ENCODE results near the gene HIRA.

Gene HIRA

DNA sequence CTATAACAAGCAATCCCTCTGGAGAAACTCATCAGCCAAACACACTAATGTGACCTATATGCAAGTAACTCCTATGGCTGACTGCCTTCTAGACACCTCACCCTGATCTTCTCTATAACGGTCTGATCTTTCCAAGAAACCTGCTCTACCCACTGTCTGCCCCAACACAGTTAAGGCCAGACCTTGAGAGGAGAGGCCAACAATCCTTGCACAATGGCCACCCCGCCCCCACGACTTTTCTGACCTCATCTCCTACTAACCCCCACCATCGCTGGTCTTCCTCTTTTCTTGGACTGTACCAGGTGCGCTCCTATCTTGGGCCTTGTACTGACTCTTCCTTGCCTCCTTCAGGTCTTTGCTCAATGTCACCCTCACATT is 12.5 kb downstream of the HIRA start:
- Histone ChIP-seq H3K27me3 (replicated peaks in 2 of 5; ENCODE audit: control insufficient read depth in 4 of 5, insufficient read depth in 5 of 5, low read length in 4 of 5) (no peaks in the 10 kb centered on the region), H3K9me3 (ENCODE audit: control extremely low read depth in 1 of 5, control insufficient read depth in 4 of 5, insufficient read depth in 2 of 5, low read depth in 1 of 5, low read length in 4 of 5) (no peaks in the 10 kb centered on the region), H3K4me1 (ENCODE audit: control extremely low read depth in 1 of 4, control insufficient read depth in 4 of 4, insufficient read depth in 4 of 4, low read length in 3 of 4) (peaks cover 7 to 18% (median 13%) of the 10 kb centered on the region in 4 experiments), H3K4me3 (ENCODE audit: control insufficient read depth in 1 of 7, extremely low read depth in 1 of 7, insufficient read depth in 4 of 7, low read depth in 2 of 7, low read length in 6 of 7) (no peak overlapping the region), H3K27ac (ENCODE audit: insufficient read depth in 1 of 2, low read depth in 1 of 2, low read length in 2 of 2, poor library complexity in 1 of 2, severe bottlenecking in 2 of 2) (peak overlapping the region in 1 of 2 experiments; percentile 70), H3K36me3 (ENCODE audit: control insufficient read depth in 4 of 4, insufficient read depth in 4 of 4, low read length in 3 of 4) (peaks cover 0 to 4% (median 1%) of the 10 kb centered on the region in 4 experiments)
- WGBS (ENCODE audit: insufficient coverage) = 91% methylated on average over 5 of the region's 5 CpGs
- ChIA-PET CTCF (no interaction called here), POLR2A (no interaction called here)
- peak in 2 of 3 donors; percentile 20 to 35 for DNase-seq

GRCh38 chr22:19412923-19413322 is 18.6 kb downstream of the HIRA start:
- Histone ChIP-seq H3K9me3 (ENCODE audit: control extremely low read depth in 1 of 5, control insufficient read depth in 4 of 5, insufficient read depth in 2 of 5, low read depth in 1 of 5, low read length in 4 of 5) (no peaks in the 10 kb centered on the region), H3K4me1 (ENCODE audit: control extremely low read depth in 1 of 4, control insufficient read depth in 4 of 4, insufficient read depth in 4 of 4, low read length in 3 of 4) (no peaks in the 10 kb centered on the region), H3K4me3 (ENCODE audit: control insufficient read depth in 1 of 7, extremely low read depth in 1 of 7, insufficient read depth in 4 of 7, low read depth in 2 of 7, low read length in 6 of 7) (no peak overlapping the region), H3K36me3 (ENCODE audit: control insufficient read depth in 4 of 4, insufficient read depth in 4 of 4, low read length in 3 of 4) (peaks cover 2 to 33% (median 23%) of the 10 kb centered on the region in 4 experiments), H3K27me3 (replicated peaks in 2 of 5; ENCODE audit: control insufficient read depth in 4 of 5, insufficient read depth in 5 of 5, low read length in 4 of 5) (no peaks in the 10 kb centered on the region), H3K27ac (ENCODE audit: insufficient read depth in 1 of 2, low read depth in 1 of 2, low read length in 2 of 2, poor library complexity in 1 of 2, severe bottlenecking in 2 of 2) (no peak overlapping the region)
- no peak for DNase-seq
- 100% methylated on average over 4 of the region's 4 CpGs for WGBS (ENCODE audit: insufficient coverage)
- POLR2A ChIA-PET = no interaction called here
- CTCF ChIA-PET = no interaction called here

DNA sequence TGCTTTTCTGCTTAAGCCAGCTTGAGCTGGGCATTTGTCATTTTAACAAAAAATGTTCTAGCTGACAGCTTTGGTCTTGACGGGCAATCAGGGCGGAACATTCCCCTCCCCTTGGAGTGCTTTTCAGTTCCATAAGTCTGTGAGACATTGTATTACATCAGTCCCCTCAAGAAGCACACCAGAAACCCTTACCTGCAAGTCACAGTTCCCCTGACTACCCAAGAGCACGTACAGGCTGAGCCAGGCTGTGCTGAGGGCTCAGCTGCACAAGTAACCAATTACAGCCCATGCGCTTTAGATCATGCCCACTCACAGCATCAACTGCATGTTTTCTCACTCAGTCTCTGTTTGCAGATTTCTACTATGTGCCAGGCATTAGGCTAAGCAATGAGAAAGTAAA is 19.1 kb downstream of the HIRA start:
- 97% methylated on average over 4 of the region's 4 CpGs for WGBS (ENCODE audit: insufficient coverage)
- ChIA-PET CTCF (interaction anchor here (0.8 kb wide), 1 partner anchor 15 kb away, joined by 3 read pairs; no protein-coding TSS in a partner anchor), POLR2A (no interaction called here)
- Histone ChIP-seq H3K27me3 (replicated peaks in 2 of 5; ENCODE audit: control insufficient read depth in 4 of 5, insufficient read depth in 5 of 5, low read length in 4 of 5) (no peaks in the 10 kb centered on the region), H3K4me3 (ENCODE audit: control insufficient read depth in 1 of 7, extremely low read depth in 1 of 7, insufficient read depth in 4 of 7, low read depth in 2 of 7, low read length in 6 of 7) (no peak overlapping the region), H3K36me3 (ENCODE audit: control insufficient read depth in 4 of 4, insufficient read depth in 4 of 4, low read length in 3 of 4) (peaks cover 3 to 37% (median 27%) of the 10 kb centered on the region in 4 experiments), H3K27ac (ENCODE audit: insufficient read depth in 1 of 2, low read depth in 1 of 2, low read length in 2 of 2, poor library complexity in 1 of 2, severe bottlenecking in 2 of 2) (no peak overlapping the region), H3K9me3 (ENCODE audit: control extremely low read depth in 1 of 5, control insufficient read depth in 4 of 5, insufficient read depth in 2 of 5, low read depth in 1 of 5, low read length in 4 of 5) (no peaks in the 10 kb centered on the region), H3K4me1 (ENCODE audit: control extremely low read depth in 1 of 4, control insufficient read depth in 4 of 4, insufficient read depth in 4 of 4, low read length in 3 of 4) (no peaks in the 10 kb centered on the region)
- DNase-seq = no peak

- no peaks in the 10 kb centered on the region for H3K27me3 ChIP-seq (replicated peaks in 2 of 5; ENCODE audit: control insufficient read depth in 4 of 5, insufficient read depth in 5 of 5, low read length in 4 of 5)
- no peaks in the 10 kb centered on the region for H3K4me1 ChIP-seq (ENCODE audit: control extremely low read depth in 1 of 4, control insufficient read depth in 4 of 4, insufficient read depth in 4 of 4, low read length in 3 of 4)
- CTCF ChIA-PET = interaction anchor here (0.8 to 2.0 kb wide), 3 partner anchors 9 to 16 kb away, joined by 3 to 6 read pairs (median 4); no protein-coding TSS in a partner anchor
- DNase-seq = no peak
- WGBS (ENCODE audit: insufficient coverage) = 100% methylated on average over 1 of the region's 1 CpG
- no peak overlapping the region for H3K27ac ChIP-seq (ENCODE audit: insufficient read depth in 1 of 2, low read depth in 1 of 2, low read length in 2 of 2, poor library complexity in 1 of 2, severe bottlenecking in 2 of 2)
- H3K4me3 ChIP-seq (ENCODE audit: control insufficient read depth in 1 of 7, extremely low read depth in 1 of 7, insufficient read depth in 4 of 7, low read depth in 2 of 7, low read length in 6 of 7) = no peak overlapping the region
- peaks cover 9 to 43% (median 32%) of the 10 kb centered on the region in 4 experiments for H3K36me3 ChIP-seq (ENCODE audit: control insufficient read depth in 4 of 4, insufficient read depth in 4 of 4, low read length in 3 of 4)
- POLR2A ChIA-PET = no interaction called here
- no peaks in the 10 kb centered on the region for H3K9me3 ChIP-seq (ENCODE audit: control extremely low read depth in 1 of 5, control insufficient read depth in 4 of 5, insufficient read depth in 2 of 5, low read depth in 1 of 5, low read length in 4 of 5)
Measured at GRCh38 chr22:19411690-19412045, 19.9 kb downstream of the HIRA start.

- Histone ChIP-seq H3K27me3 (replicated peaks in 2 of 5; ENCODE audit: control insufficient read depth in 4 of 5, insufficient read depth in 5 of 5, low read length in 4 of 5) (no peaks in the 10 kb centered on the region), H3K36me3 (ENCODE audit: control insufficient read depth in 4 of 4, insufficient read depth in 4 of 4, low read length in 3 of 4) (peaks cover 9 to 48% (median 34%) of the 10 kb centered on the region in 4 experiments), H3K9me3 (ENCODE audit: control extremely low read depth in 1 of 5, control insufficient read depth in 4 of 5, insufficient read depth in 2 of 5, low read depth in 1 of 5, low read length in 4 of 5) (no peaks in the 10 kb centered on the region), H3K4me1 (ENCODE audit: control extremely low read depth in 1 of 4, control insufficient read depth in 4 of 4, insufficient read depth in 4 of 4, low read length in 3 of 4) (no peaks in the 10 kb centered on the region), H3K27ac (ENCODE audit: insufficient read depth in 1 of 2, low read depth in 1 of 2, low read length in 2 of 2, poor library complexity in 1 of 2, severe bottlenecking in 2 of 2) (no peak overlapping the region), H3K4me3 (ENCODE audit: control insufficient read depth in 1 of 7, extremely low read depth in 1 of 7, insufficient read depth in 4 of 7, low read depth in 2 of 7, low read length in 6 of 7) (no peak overlapping the region)
- no peak for DNase-seq
- WGBS (ENCODE audit: insufficient coverage) = 92% methylated on average over 6 of the region's 6 CpGs
- POLR2A ChIA-PET = no interaction called here
- CTCF ChIA-PET = interaction anchor here (1.5 to 2.0 kb wide), 2 partner anchors 10 to 12 kb away, joined by 4 to 6 read pairs; no protein-coding TSS in a partner anchor
Measured at GRCh38 chr22:19410941-19411689, 20.4 kb downstream of the HIRA start.

DNA sequence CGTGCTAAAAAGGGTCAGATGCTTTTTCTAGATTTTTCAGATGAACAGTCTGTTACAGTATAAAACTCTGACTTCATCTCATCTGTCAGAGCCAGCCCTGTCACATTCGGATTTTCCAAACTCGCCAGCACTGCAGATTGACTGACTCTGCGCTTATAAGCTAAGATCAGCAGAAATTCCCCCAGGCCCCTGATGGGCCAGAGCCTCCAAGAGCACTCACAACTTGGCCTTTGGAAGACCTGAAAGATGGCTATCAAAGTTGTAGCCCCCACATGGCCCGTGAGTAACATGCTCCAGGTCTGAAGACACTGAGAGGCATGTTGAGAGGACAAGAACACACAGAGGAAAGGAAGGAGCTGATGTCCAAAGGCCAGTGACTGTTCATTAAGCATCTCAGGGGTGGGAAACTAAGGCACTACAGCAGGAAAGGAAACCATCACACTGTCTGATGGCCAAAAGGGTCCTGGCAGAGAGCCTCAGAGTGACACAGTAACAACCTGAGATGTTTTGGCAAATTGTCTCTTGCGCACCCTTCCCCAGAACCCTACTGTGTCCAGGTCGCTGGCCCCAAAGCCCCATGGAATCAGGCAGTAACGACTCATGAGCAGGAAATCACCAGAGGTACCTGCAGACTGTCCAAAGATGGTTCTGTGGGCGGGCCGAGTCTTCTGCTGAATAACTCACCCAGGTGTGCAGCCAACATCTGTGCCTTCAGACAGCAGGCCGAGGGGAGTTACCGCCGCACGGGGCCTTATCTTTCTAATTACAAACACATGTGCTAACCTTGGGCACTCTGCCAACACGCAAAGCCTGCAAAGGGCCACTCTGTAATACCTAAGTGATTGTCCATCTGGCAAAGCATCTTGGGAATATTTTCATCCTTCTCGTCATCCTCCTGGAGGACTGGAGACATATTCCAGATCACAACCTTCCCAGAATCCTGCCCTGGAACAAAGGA is 23.6 kb downstream of the HIRA start:
- Histone ChIP-seq H3K4me3 (ENCODE audit: control insufficient read depth in 1 of 7, extremely low read depth in 1 of 7, insufficient read depth in 4 of 7, low read depth in 2 of 7, low read length in 6 of 7) (no peak overlapping the region), H3K27ac (ENCODE audit: insufficient read depth in 1 of 2, low read depth in 1 of 2, low read length in 2 of 2, poor library complexity in 1 of 2, severe bottlenecking in 2 of 2) (no peak overlapping the region), H3K27me3 (replicated peaks in 2 of 5; ENCODE audit: control insufficient read depth in 4 of 5, insufficient read depth in 5 of 5, low read length in 4 of 5) (no peaks in the 10 kb centered on the region), H3K36me3 (ENCODE audit: control insufficient read depth in 4 of 4, insufficient read depth in 4 of 4, low read length in 3 of 4) (peaks cover 17 to 67% (median 47%) of the 10 kb centered on the region in 4 experiments), H3K9me3 (ENCODE audit: control extremely low read depth in 1 of 5, control insufficient read depth in 4 of 5, insufficient read depth in 2 of 5, low read depth in 1 of 5, low read length in 4 of 5) (no peaks in the 10 kb centered on the region), H3K4me1 (ENCODE audit: control extremely low read depth in 1 of 4, control insufficient read depth in 4 of 4, insufficient read depth in 4 of 4, low read length in 3 of 4) (no peaks in the 10 kb centered on the region)
- ChIA-PET POLR2A (no interaction called here), CTCF (no interaction called here)
- WGBS (ENCODE audit: insufficient coverage) = 98% methylated on average over 11 of the region's 16 CpGs
- DNase-seq = no peak

DNA sequence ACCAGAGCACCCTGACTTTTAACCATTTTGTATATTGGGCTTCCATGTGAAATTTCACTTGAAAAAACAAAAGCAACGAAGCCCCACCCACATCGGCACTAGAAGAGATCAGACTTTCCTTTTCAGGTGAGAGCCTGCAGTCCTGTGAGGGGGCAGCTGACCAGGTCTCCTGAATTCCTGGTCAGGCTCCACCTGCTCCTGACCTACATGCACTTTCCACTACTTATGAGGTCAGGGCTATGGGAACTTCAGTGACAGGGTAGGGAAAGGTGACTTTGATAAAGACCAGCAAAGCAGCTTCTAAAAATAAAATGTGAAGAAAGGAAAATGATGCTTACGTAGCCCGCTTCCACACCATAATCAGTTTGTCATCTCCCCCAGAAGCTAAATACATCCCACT is 24.7 kb downstream of the HIRA start:
- 100% methylated on average over 2 of the region's 4 CpGs for WGBS (ENCODE audit: insufficient coverage)
- Histone ChIP-seq H3K36me3 (ENCODE audit: control insufficient read depth in 4 of 4, insufficient read depth in 4 of 4, low read length in 3 of 4) (peaks cover 18 to 70% (median 47%) of the 10 kb centered on the region in 4 experiments), H3K4me3 (ENCODE audit: control insufficient read depth in 1 of 7, extremely low read depth in 1 of 7, insufficient read depth in 4 of 7, low read depth in 2 of 7, low read length in 6 of 7) (no peak overlapping the region), H3K27ac (ENCODE audit: insufficient read depth in 1 of 2, low read depth in 1 of 2, low read length in 2 of 2, poor library complexity in 1 of 2, severe bottlenecking in 2 of 2) (no peak overlapping the region), H3K27me3 (replicated peaks in 2 of 5; ENCODE audit: control insufficient read depth in 4 of 5, insufficient read depth in 5 of 5, low read length in 4 of 5) (no peaks in the 10 kb centered on the region), H3K9me3 (ENCODE audit: control extremely low read depth in 1 of 5, control insufficient read depth in 4 of 5, insufficient read depth in 2 of 5, low read depth in 1 of 5, low read length in 4 of 5) (no peaks in the 10 kb centered on the region), H3K4me1 (ENCODE audit: control extremely low read depth in 1 of 4, control insufficient read depth in 4 of 4, insufficient read depth in 4 of 4, low read length in 3 of 4) (no peaks in the 10 kb centered on the region)
- POLR2A ChIA-PET = interaction anchor here (0.5 kb wide), 1 partner anchor 201 kb away, joined by 6 read pairs; no protein-coding TSS in a partner anchor
- CTCF ChIA-PET = no interaction called here
- no peak for DNase-seq

All from common myeloid progenitor, CD34-positive (primary cell).